SK-N-SH (cell line): Measurements from ENCODE around the gene KCNIP4. TPM values are rescaled to one million over a fixed set of nuclear protein-coding genes. Genes with fewer than 3 reads are reported as not detected.

Source experiments
- CTCF ChIA-PET: fragments of 300-600, 350-600 bp; formaldehyde crosslinking; extraction: SDS; loops from one replicate; lab custom pipeline; 2021; lab: Yijun Ruan, JAX
- POLR2A ChIA-PET: fragments of 350-600 bp; sonication (Branson Sonifier 250); formaldehyde crosslinking; extraction: SDS; loops from one replicate; lab custom pipeline; 2020; ENCODE audit warnings: antibody characterized with exemption, inconsistent platforms; lab: Yijun Ruan, JAX
- DNase-seq: peaks from one replicate; pipeline ENCODE4 v3.0.0; 2012
- H2AFZ ChIP-seq: fragments of 200-600 bp; sonication (generic); 2 replicates; pipeline ENCODE4 v1.8.1; 2016; ENCODE audit warnings: antibody characterized with exemption, mild to moderate bottlenecking, low read depth
- H3F3A ChIP-seq: fragments of 200-600 bp; sonication (generic); replicated peaks from 2 replicates; pipeline ENCODE3; 2016; ENCODE audit warnings: antibody characterized with exemption, mild to moderate bottlenecking; ENCODE audit not compliant: insufficient read depth
- H3K27ac ChIP-seq, 2 experiments: fragments of 200-500 bp in 1 of 2; fragments of 200-600 bp in 1 of 2; sonication (Bioruptor generic) in 1 of 2; sonication (generic), shearing (Covaris generic) in 1 of 2; 2 replicates each; pipeline versions ENCODE4 v1.5.1 to v1.6.1; 2014 to 2016; ENCODE audit warnings: low read depth in 2 of 2, inconsistent platforms in 1 of 2, low read length in 1 of 2, mild to moderate bottlenecking in 1 of 2, mixed read lengths in 1 of 2
- H3K27me3 ChIP-seq: fragments of 200-600 bp; sonication (generic), shearing (Covaris generic); 2 replicates; pipeline ENCODE4 v1.6.1; 2016; ENCODE audit warnings: mixed run types; ENCODE audit not compliant: insufficient read depth
- H3K36me3 ChIP-seq, 2 experiments: fragments of 200-500 bp in 1 of 2; fragments of 200-600 bp in 1 of 2; sonication (Bioruptor generic) in 1 of 2; sonication (generic) in 1 of 2; replicated peaks in 1 of 2; 2 replicates each; pipeline versions ENCODE3 to v1.5.1; 2014 to 2016; ENCODE audit warnings: low read length in 1 of 2, mild to moderate bottlenecking in 1 of 2; ENCODE audit not compliant: insufficient read depth in 2 of 2, control insufficient read depth in 1 of 2
- H3K4me1 ChIP-seq, 2 experiments: fragments of 200-500 bp in 1 of 2; fragments of 200-600 bp in 1 of 2; sonication (Bioruptor generic) in 1 of 2; sonication (generic), shearing (Covaris generic) in 1 of 2; 2 replicates each; pipeline versions ENCODE4 v1.5.1 to v1.6.1; 2014 to 2016; ENCODE audit warnings: low read depth in 1 of 2, low read length in 1 of 2, mixed run types in 1 of 2; ENCODE audit not compliant: insufficient read depth in 2 of 2, control insufficient read depth in 1 of 2
- H3K4me2 ChIP-seq: fragments of 200-600 bp; sonication (generic), shearing (Covaris generic); 2 replicates; pipeline ENCODE4 v1.6.1; 2017; ENCODE audit warnings: mixed run types
- H3K4me3 ChIP-seq, 2 experiments: fragments of 200-500 bp in 1 of 2; fragments of 200-600 bp in 1 of 2; sonication (Bioruptor generic) in 1 of 2; sonication (generic), shearing (Covaris generic) in 1 of 2; 2 replicates each; pipeline versions ENCODE4 v1.5.1 to v1.8.1; 2014 to 2016; ENCODE audit warnings: low read depth in 2 of 2, inconsistent platforms in 1 of 2, low read length in 1 of 2, mild to moderate bottlenecking in 1 of 2, mixed read lengths in 1 of 2, moderate library complexity in 1 of 2
- H3K79me2 ChIP-seq: fragments of 200-600 bp; sonication (generic); 2 replicates; pipeline ENCODE4 v1.8.1; 2017; ENCODE audit warnings: mild to moderate bottlenecking; ENCODE audit not compliant: insufficient read depth
- H3K9ac ChIP-seq: fragments of 200-600 bp; sonication (generic); 2 replicates; pipeline ENCODE4 v1.6.1; 2017; ENCODE audit warnings: mixed run types
- H3K9me2 ChIP-seq: fragments of 200-600 bp; sonication (generic); 2 replicates; pipeline ENCODE4 v1.6.1; 2017; ENCODE audit warnings: mixed run types
- H3K9me3 ChIP-seq: fragments of 200-600 bp; sonication (generic); 2 replicates; pipeline ENCODE4 v1.6.1; 2017; ENCODE audit warnings: mixed run types, mild to moderate bottlenecking, moderate library complexity
- H4K20me1 ChIP-seq: fragments of 200-600 bp; sonication (generic); 2 replicates; pipeline ENCODE4 v1.6.1; 2017; ENCODE audit warnings: mild to moderate bottlenecking, mixed run types; ENCODE audit not compliant: insufficient read depth
- CHD2 ChIP-seq: fragments of 150-350 bp; IDR thresholded peaks from 2 replicates; pipeline ENCODE4 v1.6.1; 2018; ENCODE audit warnings: low read length; ENCODE audit not compliant: partially characterized antibody
- CTCF ChIP-seq: fragments of 200-600 bp; sonication (generic); IDR thresholded peaks from 2 replicates; pipeline ENCODE4 v1.6.1; 2017; ENCODE audit warnings: antibody characterized with exemption, mild to moderate bottlenecking, moderate library complexity
- EP300 ChIP-seq, 2 experiments: IDR thresholded peaks; 2 replicates each; pipeline versions ENCODE4 v1.4.0 to v1.6.1; 2012; ENCODE audit warnings: borderline replicate concordance in 1 of 2, low read depth in 1 of 2, low read length in 1 of 2
- FOSL2 ChIP-seq: IDR thresholded peaks from 2 replicates; pipeline ENCODE4 v1.4.0; 2012; ENCODE audit warnings: low read depth, mild to moderate bottlenecking, moderate library complexity, borderline replicate concordance
- GABPA ChIP-seq: IDR thresholded peaks from 2 replicates; pipeline ENCODE4 v1.4.0; 2012; ENCODE audit warnings: low read depth, mild to moderate bottlenecking
- GATA2 ChIP-seq: sonication (generic); formaldehyde crosslinking; IDR thresholded peaks from 2 replicates; pipeline ENCODE4 v1.5.0; 2020; ENCODE audit warnings: mild to moderate bottlenecking, missing genetic modification reagents
- JUND ChIP-seq: IDR thresholded peaks from 2 replicates; pipeline ENCODE4 v1.4.0; 2012
- MXI1 ChIP-seq: IDR thresholded peaks from 2 replicates; pipeline ENCODE4 v1.6.1; 2012; ENCODE audit warnings: mild to moderate bottlenecking, low read depth, low read length, improper control_type of control experiment
- POLR2AphosphoS5 ChIP-seq: IDR thresholded peaks from 2 replicates; pipeline ENCODE4 v1.6.1; 2012; ENCODE audit warnings: low read depth, low read length
- RAD21 ChIP-seq: IDR thresholded peaks from 2 replicates; pipeline ENCODE4 v1.6.1; 2012; ENCODE audit warnings: mild to moderate bottlenecking, low read length
- RCOR1 ChIP-seq: fragments of 150-350 bp; IDR thresholded peaks from 2 replicates; pipeline ENCODE4 v1.6.1; 2017; ENCODE audit warnings: antibody characterized with exemption, low read length
- REST ChIP-seq: IDR thresholded peaks from 2 replicates; pipeline ENCODE4 v1.6.1; 2012; ENCODE audit warnings: mild to moderate bottlenecking, low read depth, low read length, moderate library complexity
- RXRA ChIP-seq: IDR thresholded peaks from 2 replicates; pipeline ENCODE4 v1.4.0; 2012; ENCODE audit warnings: low read depth, mild to moderate bottlenecking, borderline replicate concordance
- SMC3 ChIP-seq: IDR thresholded peaks from 2 replicates; pipeline ENCODE4 v1.6.1; 2012; ENCODE audit warnings: low read depth, low read length, improper control_type of control experiment
- TCF12 ChIP-seq: IDR thresholded peaks from 2 replicates; pipeline ENCODE4 v1.4.0; 2012
- YY1 ChIP-seq: IDR thresholded peaks from 2 replicates; pipeline ENCODE4 v1.4.0; 2012; ENCODE audit warnings: low read depth, mild to moderate bottlenecking
- WGBS: methylation state at CpG from one replicate; pipeline ENCODE4 v1.1.6; 2017; ENCODE audit warnings: low lambda C conversion rate; 5-methylcytosine and 5-hydroxymethylcytosine counted together
- polyA plus RNA-seq, 3 experiments: library from polyadenylated mRNA; depleted of rRNA; stranded (reverse); fragments of >200 nt; gene quantifications; 2 replicates each; pipeline ENCODE4 v1.2.3, GENCODE V29; 2012
- TF ChIP-seq, protein P1 (sequence below): IDR thresholded peaks from 2 replicates; pipeline ENCODE4 v1.4.0; 2012; ENCODE audit warnings: low read depth
- TF ChIP-seq, protein P2 (sequence below): fragments of 150-350 bp; IDR thresholded peaks from 2 replicates; pipeline ENCODE4 v1.6.1; 2016; ENCODE audit warnings: mild to moderate bottlenecking, low read depth, low read length

The KCNIP4 gene
- polyA plus RNA-seq, 1 of the 3 experiments (the other 2 are of a cell fraction): 0.18 TPM

GRCh38 chr4:21374641-21375368 is 573.8 kb downstream of the KCNIP4 start:
- H3K4me2 ChIP-seq: no peak overlapping the region
- no peak for DNase-seq
- POLR2A ChIA-PET: no interaction called here
- no peaks in the 10 kb centered on the region for H3F3A ChIP-seq
- H3K27me3 ChIP-seq: no peaks in the 10 kb centered on the region
- TF ChIP-seq SMC3 (no peak), RXRA (no peak), CTCF (no peak), POLR2AphosphoS5 (no peak), RCOR1 (no peak), EP300 (IDR thresholded peaks at IDR 0.05; ENCODE audit: borderline replicate concordance in 1 of 2, low read depth in 1 of 2, low read length in 1 of 2) (no peak), FOSL2 (no peak), MXI1 (no peak), RAD21 (no peak), TCF12 (no peak), YY1 (no peak), REST (no peak), JUND (no peak), CHD2 (no peak), GATA2 (CRISPR knock-in tag) (no peak), GABPA (no peak)
- TF ChIP-seq, protein P1, sequence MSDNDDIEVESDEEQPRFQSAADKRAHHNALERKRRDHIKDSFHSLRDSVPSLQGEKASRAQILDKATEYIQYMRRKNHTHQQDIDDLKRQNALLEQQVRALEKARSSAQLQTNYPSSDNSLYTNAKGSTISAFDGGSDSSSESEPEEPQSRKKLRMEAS: no peak
- TF ChIP-seq, protein P2, sequence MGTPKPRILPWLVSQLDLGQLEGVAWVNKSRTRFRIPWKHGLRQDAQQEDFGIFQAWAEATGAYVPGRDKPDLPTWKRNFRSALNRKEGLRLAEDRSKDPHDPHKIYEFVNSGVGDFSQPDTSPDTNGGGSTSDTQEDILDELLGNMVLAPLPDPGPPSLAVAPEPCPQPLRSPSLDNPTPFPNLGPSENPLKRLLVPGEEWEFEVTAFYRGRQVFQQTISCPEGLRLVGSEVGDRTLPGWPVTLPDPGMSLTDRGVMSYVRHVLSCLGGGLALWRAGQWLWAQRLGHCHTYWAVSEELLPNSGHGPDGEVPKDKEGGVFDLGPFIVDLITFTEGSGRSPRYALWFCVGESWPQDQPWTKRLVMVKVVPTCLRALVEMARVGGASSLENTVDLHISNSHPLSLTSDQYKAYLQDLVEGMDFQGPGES: no peak
- no peaks in the 10 kb centered on the region for H3K9me3 ChIP-seq
- H4K20me1 ChIP-seq: no peaks in the 10 kb centered on the region
- H3K27ac ChIP-seq: no peak overlapping the region
- H2AFZ ChIP-seq: no peak overlapping the region
- no peaks in the 10 kb centered on the region for H3K79me2 ChIP-seq
- CTCF ChIA-PET: no interaction called here
- no peaks in the 10 kb centered on the region for H3K36me3 ChIP-seq
- H3K9me2 ChIP-seq: no peaks in the 10 kb centered on the region
- WGBS: 22% methylated on average over 2 of the region's 2 CpGs
- H3K4me1 ChIP-seq: no peaks in the 10 kb centered on the region
- no peak overlapping the region for H3K4me3 ChIP-seq
- H3K9ac ChIP-seq: no peak overlapping the region
